Vagina (tissue), 2 donors: ENCODE data around the gene EP400. TPM values are rescaled to one million over a fixed set of nuclear protein-coding genes. Genes with fewer than 3 reads are reported as not detected.

ENCODE experiments used
- DNase-seq, 2 donors: peaks; one replicate each; pipeline ENCODE4 v3.0.0-alpha.2; 2017; ENCODE audit errors: extremely low spot score in 2 of 2
- H3K27ac ChIP-seq: fragments of 200-600 bp; sonication (generic); one replicate; pipeline ENCODE4 v1.5.1; 2019
- H3K27me3 ChIP-seq: fragments of 200-600 bp; sonication (generic); one replicate; pipeline ENCODE4 v1.5.1; 2019
- H3K36me3 ChIP-seq, 2 donors: fragments of 200-600 bp; sonication (generic); one replicate each; pipeline ENCODE4 v1.5.1; 2017 to 2019
- H3K4me1 ChIP-seq: fragments of 200-600 bp; sonication (generic); one replicate; pipeline ENCODE4 v1.5.1; 2019
- H3K4me3 ChIP-seq, 2 donors: fragments of 200-600 bp; sonication (generic); 1 replicate in 1 of 2; 2 replicates in 1 of 2; pipeline ENCODE4 v1.5.1; 2016 to 2019
- H3K9me3 ChIP-seq: fragments of 200-600 bp; sonication (generic); one replicate; pipeline ENCODE4 v1.5.1; 2019
- POLR2A ChIP-seq, 2 donors: fragments of 450-650 bp; IDR thresholded peaks; one replicate each; pipeline ENCODE4 v1.6.1; 2017; ENCODE audit warnings: antibody characterized with exemption in 2 of 2, mild to moderate bottlenecking in 2 of 2, moderate library complexity in 2 of 2
- POLR2AphosphoS5 ChIP-seq, 2 donors: sonication (generic); formaldehyde crosslinking; IDR thresholded peaks; one replicate each; pipeline ENCODE4 v1.9.0; 2017; ENCODE audit warnings: antibody characterized with exemption in 2 of 2, mild to moderate bottlenecking in 2 of 2, low read depth in 1 of 2; ENCODE audit not compliant: insufficient read depth in 1 of 2
- intact Hi-C: fragments of 100-400 bp; cut with DNase I; formaldehyde crosslinking; loops from one replicate; pipeline ENCODE4 v1.15.1; 2023
- total RNA-seq: library from RNA; depleted of rRNA; stranded (reverse); fragments of >200 nt; gene quantifications from one replicate; pipeline ENCODE4 v1.2.3, GENCODE V29; 2016
- TF ChIP-seq, protein P1 (sequence below), 3 experiments: fragments of 450-650 bp in 2 of 3; fragments of 200-600 bp in 1 of 3; sonication (generic) in 1 of 3; IDR thresholded peaks; one replicate each; pipeline ENCODE4 v1.5.1; 2017 to 2019; ENCODE audit warnings: antibody characterized with exemption in 3 of 3, mild to moderate bottlenecking in 2 of 3, moderate library complexity in 2 of 3

The EP400 gene
- total RNA-seq, 1 donor from 2014 or later: 35.6 TPM

DNA sequence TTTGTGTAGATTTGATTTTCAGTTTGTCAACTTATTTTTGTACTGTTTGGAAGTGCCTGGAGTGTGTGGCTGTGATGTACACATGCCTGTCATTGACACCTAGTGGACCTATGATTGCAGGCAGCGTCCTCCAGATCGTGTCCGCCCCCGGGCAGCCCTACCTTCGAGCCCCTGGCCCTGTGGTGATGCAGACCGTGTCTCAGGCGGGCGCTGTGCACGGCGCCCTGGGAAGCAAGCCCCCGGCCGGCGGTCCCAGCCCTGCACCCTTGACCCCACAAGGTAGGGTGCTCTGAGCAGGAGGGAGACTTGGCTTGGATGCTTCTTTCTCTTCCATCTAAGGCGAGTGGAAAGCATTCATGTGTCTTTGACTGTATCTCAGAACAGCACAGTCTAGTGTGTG lies 75.8 kb downstream of the EP400 start:
- peaks cover 0 to 84% of the 10 kb centered on the region in 2 donors for H3K36me3 ChIP-seq
- TF ChIP-seq POLR2AphosphoS5 (IDR thresholded peaks at IDR 0.05; ENCODE audit: insufficient read depth in 1 of 2, low read depth in 1 of 2): no peak
- TF ChIP-seq, protein P1, sequence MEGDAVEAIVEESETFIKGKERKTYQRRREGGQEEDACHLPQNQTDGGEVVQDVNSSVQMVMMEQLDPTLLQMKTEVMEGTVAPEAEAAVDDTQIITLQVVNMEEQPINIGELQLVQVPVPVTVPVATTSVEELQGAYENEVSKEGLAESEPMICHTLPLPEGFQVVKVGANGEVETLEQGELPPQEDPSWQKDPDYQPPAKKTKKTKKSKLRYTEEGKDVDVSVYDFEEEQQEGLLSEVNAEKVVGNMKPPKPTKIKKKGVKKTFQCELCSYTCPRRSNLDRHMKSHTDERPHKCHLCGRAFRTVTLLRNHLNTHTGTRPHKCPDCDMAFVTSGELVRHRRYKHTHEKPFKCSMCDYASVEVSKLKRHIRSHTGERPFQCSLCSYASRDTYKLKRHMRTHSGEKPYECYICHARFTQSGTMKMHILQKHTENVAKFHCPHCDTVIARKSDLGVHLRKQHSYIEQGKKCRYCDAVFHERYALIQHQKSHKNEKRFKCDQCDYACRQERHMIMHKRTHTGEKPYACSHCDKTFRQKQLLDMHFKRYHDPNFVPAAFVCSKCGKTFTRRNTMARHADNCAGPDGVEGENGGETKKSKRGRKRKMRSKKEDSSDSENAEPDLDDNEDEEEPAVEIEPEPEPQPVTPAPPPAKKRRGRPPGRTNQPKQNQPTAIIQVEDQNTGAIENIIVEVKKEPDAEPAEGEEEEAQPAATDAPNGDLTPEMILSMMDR (IDR thresholded peaks at IDR 0.05): no peak
- no peak for TF ChIP-seq POLR2A (IDR thresholded peaks at IDR 0.05)
- intact Hi-C loops: no loop called here
- no peaks in the 10 kb centered on the region for H3K4me1 ChIP-seq
- DNase-seq: no peak
- H3K4me3 ChIP-seq: no peak overlapping the region
- no peaks in the 10 kb centered on the region for H3K9me3 ChIP-seq
- no peak overlapping the region for H3K27ac ChIP-seq
- no peaks in the 10 kb centered on the region for H3K27me3 ChIP-seq

DNA sequence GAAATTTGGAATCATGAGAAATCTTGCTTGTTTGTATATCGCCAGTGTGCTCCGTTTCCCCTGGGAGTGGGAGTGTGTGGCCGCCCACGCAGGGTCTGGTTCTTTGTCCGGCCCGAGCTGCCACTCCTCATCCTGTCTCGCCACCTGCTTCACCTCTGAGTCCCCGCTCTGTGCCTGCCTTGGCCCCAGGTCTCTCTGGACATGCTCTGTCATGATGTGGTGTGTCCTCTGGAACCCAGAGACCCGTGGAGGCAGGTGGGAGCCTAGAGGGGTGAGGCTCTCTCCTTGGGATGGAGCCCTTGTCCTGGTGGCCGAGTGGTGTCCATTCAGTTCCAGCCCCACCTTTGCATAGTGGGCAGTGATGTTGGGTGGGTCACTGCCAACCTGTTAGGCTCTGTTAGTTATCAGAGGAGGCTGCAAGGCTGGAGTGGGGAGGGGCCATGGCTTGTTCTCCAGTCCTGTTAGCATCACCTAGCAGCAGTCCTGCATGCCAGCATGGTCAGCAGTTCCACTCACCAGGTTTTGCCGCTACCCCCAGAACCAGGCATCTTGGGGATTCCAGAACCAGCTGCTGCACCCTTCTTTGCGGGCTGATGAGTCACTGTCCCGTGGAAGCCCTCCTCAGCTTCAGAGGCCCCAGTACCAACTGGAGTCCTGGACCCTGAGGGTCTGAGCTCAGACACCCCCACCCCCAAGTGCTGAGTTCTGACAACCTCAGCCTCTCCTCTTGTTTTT lies 76.5 kb downstream of the EP400 start:
- Histone ChIP-seq H3K4me1 (no peaks in the 10 kb centered on the region), H3K36me3 (peaks cover 0 to 84% of the 10 kb centered on the region in 2 donors), H3K27ac (no peak overlapping the region), H3K9me3 (no peaks in the 10 kb centered on the region), H3K4me3 (no peak overlapping the region), H3K27me3 (no peaks in the 10 kb centered on the region)
- DNase-seq: no peak
- no peak for TF ChIP-seq POLR2A (IDR thresholded peaks at IDR 0.05)
- intact Hi-C loops: no loop called here

DNA sequence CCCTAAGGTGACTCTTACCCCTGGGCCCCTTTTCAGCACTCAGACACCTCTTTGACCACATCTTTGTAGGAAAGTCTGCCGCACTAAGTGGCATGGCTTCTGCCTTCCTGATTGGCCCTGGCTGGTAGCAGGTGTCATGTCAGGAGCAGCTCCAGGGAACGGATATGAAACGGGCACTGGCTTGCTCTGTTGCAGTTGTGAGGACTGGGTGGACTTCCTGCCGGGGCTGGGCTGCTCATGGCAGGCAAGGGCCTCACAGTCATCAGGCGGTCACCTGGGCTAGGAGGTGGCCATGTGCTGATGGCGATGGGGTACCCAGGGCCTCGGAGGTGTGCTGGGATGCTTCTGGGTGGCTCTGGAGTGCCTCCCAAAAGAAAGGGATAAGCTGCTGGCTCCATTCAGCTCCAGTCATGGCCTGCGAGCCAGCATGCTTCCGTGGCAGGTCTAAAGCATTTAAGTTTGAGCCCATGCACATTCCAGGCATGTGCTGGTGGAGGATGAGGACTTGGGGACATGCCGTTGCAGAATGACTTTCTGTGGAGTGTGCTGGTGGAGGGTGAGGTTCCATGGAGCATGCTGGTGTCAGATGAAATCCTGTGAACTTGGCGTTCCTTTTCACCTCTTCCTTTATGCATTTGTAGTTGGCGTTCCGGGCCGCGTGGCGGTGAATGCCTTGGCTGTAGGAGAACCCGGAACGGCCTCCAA lies 77.2 kb downstream of the EP400 start:
- no peak for DNase-seq

DNA sequence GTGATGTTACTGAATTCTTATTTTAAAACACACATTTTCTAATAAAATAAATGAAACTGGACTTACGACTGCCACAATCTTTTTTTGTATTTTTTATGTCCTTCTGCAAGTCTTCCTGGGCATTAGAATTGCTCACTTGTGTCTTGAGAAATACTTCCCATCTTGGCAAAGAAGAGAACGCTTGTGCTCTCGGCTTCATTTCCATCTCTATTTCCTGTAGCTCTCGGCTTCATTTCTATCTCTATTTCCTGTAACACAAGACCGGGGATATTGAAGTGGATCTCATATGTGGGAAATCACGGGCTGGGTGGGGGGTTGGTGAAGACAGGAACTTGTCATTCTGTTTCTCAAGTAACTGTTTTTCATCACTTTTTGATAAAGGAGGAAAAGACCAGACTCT lies 77.9 kb downstream of the EP400 start:
- Histone ChIP-seq H3K4me1 (no peaks in the 10 kb centered on the region), H3K27ac (no peak overlapping the region), H3K9me3 (no peaks in the 10 kb centered on the region), H3K4me3 (no peak overlapping the region), H3K27me3 (no peaks in the 10 kb centered on the region), H3K36me3 (peaks cover 0 to 85% of the 10 kb centered on the region in 2 donors)
- intact Hi-C loops: no loop called here
- no peak for DNase-seq
- TF ChIP-seq POLR2A (IDR thresholded peaks at IDR 0.05) (no peak), POLR2AphosphoS5 (IDR thresholded peaks at IDR 0.05; ENCODE audit: insufficient read depth in 1 of 2, low read depth in 1 of 2) (no peak)
- TF ChIP-seq, protein P1 (IDR thresholded peaks at IDR 0.05): no peak

More for the DNA sequence above, 77.2 kb downstream of the EP400 start:
- Histone ChIP-seq H3K36me3 (peaks cover 0 to 85% of the 10 kb centered on the region in 2 donors), H3K9me3 (no peaks in the 10 kb centered on the region), H3K27me3 (no peaks in the 10 kb centered on the region), H3K27ac (no peak overlapping the region), H3K4me3 (no peak overlapping the region), H3K4me1 (no peaks in the 10 kb centered on the region)
- intact Hi-C loops: no loop called here
- TF ChIP-seq POLR2A (IDR thresholded peaks at IDR 0.05): no peak
- TF ChIP-seq, protein P1 (IDR thresholded peaks at IDR 0.05): no peak
- TF ChIP-seq POLR2AphosphoS5 (IDR thresholded peaks at IDR 0.05; ENCODE audit: insufficient read depth in 1 of 2, low read depth in 1 of 2): no peak

DNA sequence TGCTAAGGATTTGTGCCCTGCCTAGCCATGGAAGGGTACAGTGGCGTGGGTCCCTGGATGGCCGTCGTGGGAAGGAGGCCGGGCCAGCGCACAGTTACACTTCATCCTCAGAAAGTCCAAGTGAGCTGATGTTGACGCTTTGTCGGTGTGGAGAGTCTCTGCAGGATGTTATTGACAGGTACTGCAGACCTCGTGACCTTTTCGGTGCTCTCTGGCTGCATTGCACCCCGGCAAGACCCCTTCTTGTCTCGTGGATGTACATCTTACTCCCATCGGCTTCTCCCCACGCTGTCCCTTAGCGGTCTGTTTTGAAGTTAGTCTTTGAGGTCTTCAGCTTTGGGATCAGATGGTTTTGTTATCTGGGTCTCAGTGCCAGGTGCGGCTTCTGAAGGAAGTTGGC lies 78.4 kb downstream of the EP400 start:
- H3K4me3 ChIP-seq: no peak overlapping the region
- no peak for DNase-seq
- no peak overlapping the region for H3K27ac ChIP-seq
- H3K9me3 ChIP-seq: no peaks in the 10 kb centered on the region
- TF ChIP-seq POLR2A (IDR thresholded peaks at IDR 0.05) (no peak), POLR2AphosphoS5 (IDR thresholded peaks at IDR 0.05; ENCODE audit: insufficient read depth in 1 of 2, low read depth in 1 of 2) (no peak)
- TF ChIP-seq, protein P1 (IDR thresholded peaks at IDR 0.05): no peak
- peaks cover 0 to 90% of the 10 kb centered on the region in 2 donors for H3K36me3 ChIP-seq
- H3K27me3 ChIP-seq: no peaks in the 10 kb centered on the region
- intact Hi-C loops: no loop called here
- H3K4me1 ChIP-seq: no peaks in the 10 kb centered on the region
